Measurements from ENCODE around the gene TMEM17.

The TMEM17 gene

DNA sequence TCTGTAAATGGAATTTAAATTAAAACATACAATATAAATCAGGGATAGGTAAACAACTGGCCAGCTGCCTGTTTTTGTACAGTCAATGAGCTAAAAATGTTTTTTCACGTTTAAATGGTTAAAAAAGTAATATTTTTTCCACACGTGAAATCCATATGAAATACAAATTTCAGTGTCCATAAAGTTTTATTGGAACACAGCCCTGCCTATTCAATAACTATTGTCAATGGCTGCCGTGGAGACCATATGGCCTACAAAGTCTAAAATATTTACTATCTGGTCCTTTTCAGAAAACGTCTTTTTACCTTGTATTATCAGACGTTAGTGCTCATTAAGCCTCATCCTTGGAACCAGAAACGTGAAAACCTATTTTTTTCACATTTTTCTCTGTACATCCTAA, 1.3 kb downstream of the TMEM17 start:
- H3K4me3 Mint-ChIP-seq: peak overlapping the region in 2 of 3 experiments; percentile 77 to 92
- peak overlapping the region; percentile 97 to 98 (median 98) for H3K27ac Mint-ChIP-seq
- TF ChIP-seq, protein P1, sequence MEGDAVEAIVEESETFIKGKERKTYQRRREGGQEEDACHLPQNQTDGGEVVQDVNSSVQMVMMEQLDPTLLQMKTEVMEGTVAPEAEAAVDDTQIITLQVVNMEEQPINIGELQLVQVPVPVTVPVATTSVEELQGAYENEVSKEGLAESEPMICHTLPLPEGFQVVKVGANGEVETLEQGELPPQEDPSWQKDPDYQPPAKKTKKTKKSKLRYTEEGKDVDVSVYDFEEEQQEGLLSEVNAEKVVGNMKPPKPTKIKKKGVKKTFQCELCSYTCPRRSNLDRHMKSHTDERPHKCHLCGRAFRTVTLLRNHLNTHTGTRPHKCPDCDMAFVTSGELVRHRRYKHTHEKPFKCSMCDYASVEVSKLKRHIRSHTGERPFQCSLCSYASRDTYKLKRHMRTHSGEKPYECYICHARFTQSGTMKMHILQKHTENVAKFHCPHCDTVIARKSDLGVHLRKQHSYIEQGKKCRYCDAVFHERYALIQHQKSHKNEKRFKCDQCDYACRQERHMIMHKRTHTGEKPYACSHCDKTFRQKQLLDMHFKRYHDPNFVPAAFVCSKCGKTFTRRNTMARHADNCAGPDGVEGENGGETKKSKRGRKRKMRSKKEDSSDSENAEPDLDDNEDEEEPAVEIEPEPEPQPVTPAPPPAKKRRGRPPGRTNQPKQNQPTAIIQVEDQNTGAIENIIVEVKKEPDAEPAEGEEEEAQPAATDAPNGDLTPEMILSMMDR (IDR thresholded peaks at IDR 0.05; ENCODE audit: unreplicated experiment in 3 of 3): no peak
- no peaks in the 10 kb centered on the region for H3K36me3 Mint-ChIP-seq (ENCODE audit: low read depth)
- H3K9me3 Mint-ChIP-seq: peaks cover 3% of the 10 kb centered on the region
- H3K27me3 Mint-ChIP-seq (ENCODE audit: low read depth): no peaks in the 10 kb centered on the region
- peaks cover 16% of the 10 kb centered on the region for H3K4me1 Mint-ChIP-seq

DNA sequence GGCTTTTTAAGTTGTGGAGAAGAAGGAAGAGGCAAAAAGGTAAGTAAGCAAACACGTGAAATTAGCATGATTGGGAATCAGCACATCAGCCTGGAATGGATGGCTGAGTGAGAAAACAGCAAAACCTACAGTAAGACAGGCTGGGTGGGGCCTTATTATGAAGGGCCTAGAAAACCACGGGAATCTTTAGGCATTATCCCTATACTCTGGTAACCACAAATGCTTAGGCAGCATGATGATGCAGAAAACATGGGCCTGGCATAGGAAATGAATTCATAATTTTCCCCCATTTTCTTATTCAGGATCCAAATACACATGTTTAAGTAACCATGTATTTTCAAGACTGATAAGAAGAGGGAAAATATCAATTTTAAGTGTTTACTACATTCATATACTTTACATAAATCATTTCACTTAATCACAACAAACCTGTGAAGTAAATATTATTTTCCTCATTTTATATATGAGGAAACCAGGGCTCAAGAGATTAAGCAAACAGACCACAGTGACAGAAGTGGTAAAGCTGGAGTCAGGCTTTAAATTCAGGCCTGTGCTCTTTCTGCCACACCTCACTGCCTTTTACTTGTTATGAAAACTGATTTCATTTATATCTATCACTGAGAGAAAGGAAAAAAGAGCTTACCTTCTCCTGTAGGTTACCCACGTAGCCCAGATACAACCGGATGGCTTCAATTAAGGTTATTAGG, 4.0 kb downstream of the TMEM17 start:
- peak overlapping the region; percentile 2 to 30 (median 8) for H3K27ac Mint-ChIP-seq
- H3K4me1 Mint-ChIP-seq: peaks cover 28% of the 10 kb centered on the region
- TF ChIP-seq, protein P1 (IDR thresholded peaks at IDR 0.05; ENCODE audit: unreplicated experiment in 3 of 3): no peak
- no peaks in the 10 kb centered on the region for H3K9me3 Mint-ChIP-seq
- no peaks in the 10 kb centered on the region for H3K27me3 Mint-ChIP-seq (ENCODE audit: low read depth)
- H3K36me3 Mint-ChIP-seq (ENCODE audit: low read depth): no peaks in the 10 kb centered on the region
- peak overlapping the region in 1 of 3 experiments; percentile 34 for H3K4me3 Mint-ChIP-seq

DNA sequence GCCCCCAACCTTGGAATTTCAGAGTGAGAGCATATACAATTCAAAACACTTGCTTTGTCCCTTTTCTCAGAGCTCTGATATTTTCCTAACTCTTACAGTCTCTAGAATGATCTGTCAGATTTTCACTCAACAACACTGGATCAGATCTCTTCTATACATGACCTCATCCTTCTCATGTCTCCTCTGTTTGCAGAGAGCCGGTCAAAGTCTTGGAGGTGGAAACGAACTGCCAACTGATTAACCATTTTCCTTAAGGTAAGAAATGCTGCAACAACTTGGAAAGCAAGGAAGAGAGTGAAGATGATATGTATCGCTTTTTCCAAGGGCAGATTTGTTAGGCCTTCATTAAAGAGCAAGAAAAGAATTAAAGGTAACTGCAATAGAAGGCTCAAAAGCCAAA, 4.9 kb downstream of the TMEM17 start:
- no peaks in the 10 kb centered on the region for H3K27me3 Mint-ChIP-seq (ENCODE audit: low read depth)
- H3K27ac Mint-ChIP-seq: peak overlapping the region in 2 of 3 experiments; percentile 1 to 41
- H3K4me1 Mint-ChIP-seq: peaks cover 26% of the 10 kb centered on the region
- H3K9me3 Mint-ChIP-seq: no peaks in the 10 kb centered on the region
- TF ChIP-seq, protein P1 (IDR thresholded peaks at IDR 0.05; ENCODE audit: unreplicated experiment in 3 of 3): no peak
- no peaks in the 10 kb centered on the region for H3K36me3 Mint-ChIP-seq (ENCODE audit: low read depth)
- no peak overlapping the region for H3K4me3 Mint-ChIP-seq

DNA sequence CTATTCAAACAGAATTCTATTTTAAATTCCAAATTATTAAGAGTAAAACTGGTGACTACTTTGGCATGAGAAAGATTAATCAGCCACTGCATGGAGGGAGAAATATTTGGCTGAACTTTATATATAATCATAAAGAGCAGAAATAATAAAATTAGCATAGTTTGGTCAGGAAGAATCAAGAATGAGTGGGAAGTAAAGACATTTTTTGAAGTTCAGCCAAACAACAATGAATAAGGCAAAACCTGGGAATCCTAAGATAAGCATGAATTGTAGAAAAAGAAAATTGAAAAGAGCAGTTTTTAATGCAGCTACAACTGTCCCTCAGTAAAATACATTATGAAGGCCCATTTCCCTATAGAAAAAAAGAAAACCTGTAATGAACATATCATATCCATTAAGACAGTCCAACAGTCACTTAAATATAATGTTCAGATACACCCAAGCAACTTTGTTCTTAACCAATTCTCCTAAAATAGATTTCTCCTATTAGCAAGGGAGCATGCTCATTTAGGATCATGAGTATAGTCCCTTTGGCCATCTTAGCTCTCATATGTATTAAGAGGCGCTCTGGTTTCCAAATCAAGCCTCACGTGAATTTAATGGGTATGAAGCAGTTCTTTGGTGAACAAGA, 6.5 kb downstream of the TMEM17 start:
- Mint-ChIP-seq H3K9me3 (no peaks in the 10 kb centered on the region), H3K4me3 (no peak overlapping the region)

DNA sequence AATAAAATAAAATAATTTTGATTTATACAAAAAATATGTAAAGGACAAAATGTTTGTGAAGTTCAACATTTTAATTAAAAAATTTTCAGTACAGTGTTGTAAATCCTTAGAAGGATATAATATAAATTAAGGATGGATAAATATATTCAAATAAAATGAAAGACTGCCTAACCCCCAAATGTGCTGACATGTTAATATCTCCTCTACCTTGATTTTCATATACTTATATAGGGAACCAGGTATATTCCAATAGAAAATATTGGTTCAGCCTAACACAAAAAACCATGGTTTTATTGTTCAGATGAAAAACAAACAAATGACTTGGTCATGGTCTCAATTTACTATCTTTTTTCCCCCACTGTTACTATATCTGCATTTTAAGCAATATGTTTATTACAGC, 7.3 kb downstream of the TMEM17 start:
- peak overlapping the region in 1 of 3 experiments; percentile 92 for H3K27ac Mint-ChIP-seq
- no peaks in the 10 kb centered on the region for H3K36me3 Mint-ChIP-seq (ENCODE audit: low read depth)

More for the DNA sequence above, 6.5 kb downstream of the TMEM17 start:
- TF ChIP-seq, protein P1 (IDR thresholded peaks at IDR 0.05; ENCODE audit: unreplicated experiment in 3 of 3): no peak
- H3K27me3 Mint-ChIP-seq (ENCODE audit: low read depth): no peaks in the 10 kb centered on the region
- peak overlapping the region; percentile 14 to 92 (median 85) for H3K27ac Mint-ChIP-seq
- peaks cover 26% of the 10 kb centered on the region for H3K4me1 Mint-ChIP-seq
- H3K36me3 Mint-ChIP-seq (ENCODE audit: low read depth): no peaks in the 10 kb centered on the region

More for the DNA sequence above, 7.3 kb downstream of the TMEM17 start:
- no peaks in the 10 kb centered on the region for H3K27me3 Mint-ChIP-seq (ENCODE audit: low read depth)
- peaks cover 26% of the 10 kb centered on the region for H3K4me1 Mint-ChIP-seq
- no peak overlapping the region for H3K4me3 Mint-ChIP-seq
- no peaks in the 10 kb centered on the region for H3K9me3 Mint-ChIP-seq
- TF ChIP-seq, protein P1 (IDR thresholded peaks at IDR 0.05; ENCODE audit: unreplicated experiment in 3 of 3): no peak

All from nephron (organoid).